H1 (cell line): ENCODE data around the gene GALK1. TPM values are rescaled to one million over a fixed set of nuclear protein-coding genes. Genes with fewer than 3 reads are reported as not detected.

ENCODE experiments used
- CTCF ChIA-PET: fragments of 300-600 bp; sonication (Branson Sonifier 250); formaldehyde crosslinking; loops from one replicate; lab custom pipeline; 2021; ENCODE audit not compliant: partially characterized antibody; lab: Charles Lee
- POLR2A ChIA-PET: fragments of 300-600 bp; sonication (Branson Sonifier 250); formaldehyde crosslinking; loops from one replicate; lab custom pipeline; 2021; ENCODE audit warnings: inconsistent platforms; ENCODE audit not compliant: partially characterized antibody; lab: Charles Lee
- DNase-seq, 2 experiments: peaks; one replicate each; pipeline versions ENCODE4 v3.0.0 to v3.0.0-alpha.2; 2010 to 2022; ENCODE audit warnings: low spot score in 2 of 2, low read depth in 1 of 2, mixed read lengths in 1 of 2
- FAIRE-seq: peaks from 2 replicates; lab custom pipeline; 2011; peaks lifted over from hg19 to GRCh38; lab: Jason Lieb, UNC
- H2AFZ ChIP-seq: 2 replicates; pipeline ENCODE4 v1.8.1; 2012; ENCODE audit warnings: low read length, inconsistent platforms
- H2AK5ac ChIP-seq: 2 replicates; pipeline ENCODE4 v1.6.1; 2013; ENCODE audit warnings: low read depth, low read length
- H2BK120ac ChIP-seq: replicated peaks from 2 replicates; pipeline ENCODE3; 2013; ENCODE audit warnings: low read depth, low read length, inconsistent platforms
- H2BK12ac ChIP-seq: 2 replicates; pipeline ENCODE4 v1.6.1; 2013; ENCODE audit warnings: low read depth, low read length
- H2BK15ac ChIP-seq: 2 replicates; pipeline ENCODE4 v1.6.1; 2013; ENCODE audit warnings: low read length
- H2BK20ac ChIP-seq: 2 replicates; pipeline ENCODE4 v1.6.1; 2013; ENCODE audit warnings: low read length
- H2BK5ac ChIP-seq: 2 replicates; pipeline ENCODE4 v1.6.1; 2013; ENCODE audit warnings: low read depth, low read length
- H3K14ac ChIP-seq: 2 replicates; pipeline ENCODE4 v1.6.1; 2013; ENCODE audit warnings: inconsistent platforms; ENCODE audit not compliant: insufficient read length
- H3K18ac ChIP-seq: 2 replicates; pipeline ENCODE4 v1.6.1; 2013; ENCODE audit warnings: low read length; ENCODE audit errors: extremely low read depth
- H3K23ac ChIP-seq: 2 replicates; pipeline ENCODE4 v1.6.1; 2013; ENCODE audit warnings: inconsistent platforms; ENCODE audit not compliant: insufficient read length
- H3K23me2 ChIP-seq: 2 replicates; pipeline ENCODE4 v1.6.1; 2013; ENCODE audit warnings: low read depth, low read length
- H3K27ac ChIP-seq: 2 replicates; pipeline ENCODE4 v1.6.1; 2011; ENCODE audit warnings: low read depth, low read length, inconsistent platforms
- H3K27me3 ChIP-seq, 4 experiments: replicated peaks in 1 of 4; 1 replicate in 1 of 4; 2 replicates in 3 of 4; pipeline versions ENCODE4 v1.6.1 to v1.8.1; 2011 to 2013; ENCODE audit warnings: low read length in 3 of 4, mild to moderate bottlenecking in 3 of 4, inconsistent platforms in 2 of 4, mixed read lengths in 2 of 4, moderate library complexity in 1 of 4; ENCODE audit not compliant: control insufficient read depth in 3 of 4, insufficient read depth in 3 of 4; ENCODE audit errors: extremely low read depth in 1 of 4
- H3K36me3 ChIP-seq, 4 experiments: 2 replicates each; pipeline versions ENCODE4 v1.6.1 to v1.8.1; 2011 to 2013; ENCODE audit warnings: mild to moderate bottlenecking in 4 of 4, low read length in 3 of 4, moderate library complexity in 2 of 4, control low read depth in 1 of 4, inconsistent platforms in 1 of 4; ENCODE audit not compliant: insufficient read depth in 4 of 4, control insufficient read depth in 2 of 4
- H3K4ac ChIP-seq: replicated peaks from 2 replicates; pipeline ENCODE3; 2013; ENCODE audit warnings: low read length, low read depth, mixed read lengths, inconsistent platforms; ENCODE audit not compliant: insufficient read length
- H3K4me1 ChIP-seq, 4 experiments: replicated peaks in 1 of 4; 1 replicate in 1 of 4; 2 replicates in 3 of 4; pipeline versions ENCODE4 v1.6.1 to v1.8.1; 2011 to 2013; ENCODE audit warnings: low read length in 3 of 4, inconsistent platforms in 2 of 4, mixed read lengths in 1 of 4; ENCODE audit not compliant: insufficient read depth in 4 of 4, control insufficient read depth in 3 of 4
- H3K4me2 ChIP-seq, 2 experiments: 2 replicates each; pipeline versions ENCODE4 v1.6.1 to v1.8.1; 2011 to 2013; ENCODE audit warnings: low read depth in 2 of 2, low read length in 2 of 2, control low read depth in 1 of 2, inconsistent platforms in 1 of 2, mild to moderate bottlenecking in 1 of 2; ENCODE audit not compliant: insufficient read depth in 1 of 2
- H3K4me3 ChIP-seq, 4 experiments: fragments of 200-600, 300-600 bp in 1 of 4; sonication (generic), shearing (Covaris generic), sonication (Bioruptor Twin) in 1 of 4; 2 replicates each; pipeline versions ENCODE4 v1.5.1 to v1.8.1; 2011 to 2016; ENCODE audit warnings: low read length in 4 of 4, low read depth in 3 of 4, control low read depth in 2 of 4, inconsistent platforms in 2 of 4, mild to moderate bottlenecking in 2 of 4, mixed read lengths in 1 of 4, moderate library complexity in 1 of 4; ENCODE audit not compliant: insufficient read depth in 2 of 4; ENCODE audit errors: extremely low read depth in 1 of 4
- H3K56ac ChIP-seq: replicated peaks from 2 replicates; pipeline ENCODE3; 2013; ENCODE audit warnings: low read depth, mild to moderate bottlenecking, mixed read lengths, low read length, inconsistent platforms; ENCODE audit not compliant: insufficient read length
- H3K79me1 ChIP-seq: 2 replicates; pipeline ENCODE4 v1.6.1; 2013; ENCODE audit warnings: low read depth, low read length, control low read depth
- H3K79me2 ChIP-seq, 2 experiments: 2 replicates each; pipeline versions ENCODE4 v1.6.1 to v1.8.1; 2012 to 2013; ENCODE audit warnings: low read length in 2 of 2, mild to moderate bottlenecking in 2 of 2, inconsistent platforms in 1 of 2; ENCODE audit not compliant: insufficient read depth in 2 of 2, control insufficient read depth in 1 of 2
- H3K9ac ChIP-seq, 4 experiments: replicated peaks in 1 of 4; 1 replicate in 1 of 4; 2 replicates in 3 of 4; pipeline versions ENCODE4 v1.6.1 to v1.8.1; 2011 to 2013; ENCODE audit warnings: low read depth in 3 of 4, low read length in 3 of 4, control low read depth in 2 of 4, mild to moderate bottlenecking in 2 of 4, moderate library complexity in 2 of 4, inconsistent platforms in 1 of 4; ENCODE audit errors: extremely low read depth in 1 of 4
- H3K9me3 ChIP-seq, 2 experiments: 2 replicates each; pipeline versions ENCODE4 v1.6.1 to v1.8.1; 2012 to 2013; ENCODE audit warnings: mild to moderate bottlenecking in 2 of 2, moderate library complexity in 2 of 2, control low read depth in 1 of 2, inconsistent platforms in 1 of 2, low read depth in 1 of 2, low read length in 1 of 2, mixed read lengths in 1 of 2; ENCODE audit not compliant: insufficient read depth in 2 of 2
- H4K20me1 ChIP-seq, 2 experiments: replicated peaks in 1 of 2; 2 replicates each; pipeline versions ENCODE3 to v1.8.1; 2011 to 2013; ENCODE audit warnings: inconsistent platforms in 2 of 2, low read length in 2 of 2, mild to moderate bottlenecking in 1 of 2; ENCODE audit not compliant: insufficient read depth in 2 of 2, control insufficient read depth in 1 of 2
- H4K5ac ChIP-seq: 2 replicates; pipeline ENCODE4 v1.6.1; 2013; ENCODE audit warnings: low read length, low read depth, mixed read lengths, inconsistent platforms; ENCODE audit not compliant: insufficient read length
- H4K8ac ChIP-seq: 2 replicates; pipeline ENCODE4 v1.8.0; 2013; ENCODE audit warnings: mild to moderate bottlenecking, moderate library complexity, low read length, inconsistent platforms; ENCODE audit not compliant: insufficient read depth; ENCODE audit errors: extremely low read depth
- H4K91ac ChIP-seq: replicated peaks from 2 replicates; pipeline ENCODE3; 2013; ENCODE audit warnings: low read length, mixed read lengths, inconsistent platforms; ENCODE audit not compliant: insufficient read length
- KDM4A ChIP-seq: IDR thresholded peaks from one replicate; pipeline ENCODE4 v1.7.1; 2012; ENCODE audit warnings: low read depth, mild to moderate bottlenecking, moderate library complexity, low read length, inconsistent platforms; ENCODE audit not compliant: severe bottlenecking
- KDM5A ChIP-seq: fragments of 200-600 bp; IDR thresholded peaks from 2 replicates; pipeline ENCODE4 v1.7.1; 2012; ENCODE audit warnings: mild to moderate bottlenecking, low read length, inconsistent platforms, mixed read lengths
- POLR2A ChIP-seq, 2 experiments: IDR thresholded peaks; 1 replicate in 1 of 2; 2 replicates in 1 of 2; pipeline ENCODE4 v1.6.1; 2011; ENCODE audit warnings: low read depth in 2 of 2, low read length in 2 of 2, mild to moderate bottlenecking in 2 of 2; ENCODE audit errors: control extremely low read depth in 1 of 2
- POLR2AphosphoS5 ChIP-seq: IDR thresholded peaks from 2 replicates; pipeline ENCODE4 v1.6.1; 2011; ENCODE audit warnings: low read depth, low read length
- YY1 ChIP-seq: IDR thresholded peaks from 2 replicates; pipeline ENCODE4 v1.6.1; 2011; ENCODE audit warnings: low read depth, mild to moderate bottlenecking, low read length
- WGBS, 2 experiments: shearing (Covaris generic) in 1 of 2; methylation state at CpG; one replicate each; pipeline versions ENCODE4 v1.1.6 to v1.1.7; 2013 to 2015; ENCODE audit warnings: low lambda C conversion rate in 2 of 2, mixed read lengths in 2 of 2, inconsistent platforms in 1 of 2, low coverage in 1 of 2, missing lambda C conversion rate in 1 of 2; ENCODE audit not compliant: insufficient replicate concordance in 2 of 2, insufficient coverage in 1 of 2, insufficient read length in 1 of 2; ENCODE audit errors: extremely low coverage in 1 of 2, missing lambda C conversion rate in 1 of 2; 5-methylcytosine and 5-hydroxymethylcytosine counted together
- polyA plus RNA-seq, 7 experiments: library from polyadenylated mRNA; depleted of rRNA in 3 of 7; stranded (reverse) in 5 of 7; unstranded in 2 of 7; fragments of >200 nt in 5 of 7; fragments of 200-250 nt in 2 of 7; gene quantifications; 1 replicate in 5 of 7; 2 replicates in 1 of 7; 4 replicates in 1 of 7; pipeline versions ENCODE4 v1.2.1 to v1.2.3, GENCODE V29; 2011 to 2013; ENCODE audit warnings: missing spikeins in 2 of 7, mixed read lengths in 2 of 7
- total RNA-seq: library from RNA; stranded (reverse); fragmentation: NEBNext Ultra II Directional; extraction: Animal tissue kit (Norgen Biotek cat#: 25700); gene quantifications from 2 replicates; pipeline ENCODE4 v1.2.1, GENCODE V29; 2021
- TF ChIP-seq, protein P1 (sequence below): IDR thresholded peaks from 2 replicates; pipeline ENCODE4 v1.6.1; 2011; ENCODE audit warnings: low read depth, mild to moderate bottlenecking, low read length; ENCODE audit not compliant: insufficient read depth

GALK1 gene
- total and polyA plus RNA-seq, 2 of the 8 experiments (the other 6 are each of a cell fraction or from before 2014, with no cell fraction given), result 34.1 to 47.9 TPM

DNA sequence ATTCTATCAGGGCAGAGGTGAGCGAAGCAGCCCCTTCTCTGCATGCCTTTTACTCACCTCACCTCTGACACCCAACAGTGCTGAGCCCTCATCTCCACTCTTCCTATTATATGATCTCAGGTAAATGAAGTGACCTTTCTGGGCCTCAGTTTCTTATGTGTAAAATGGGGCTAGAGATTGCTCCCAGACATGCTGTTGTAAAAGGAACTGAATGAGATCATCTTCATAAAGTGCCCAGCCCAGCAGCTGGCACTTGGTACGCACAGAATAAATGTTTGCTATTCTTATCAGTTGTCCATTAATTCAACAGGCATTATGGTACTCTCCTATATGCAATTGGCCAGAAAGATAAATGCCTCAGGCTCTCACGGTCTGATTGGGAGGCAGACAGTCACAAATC, 4.5 kb upstream of the GALK1 start:
- POLR2A ChIA-PET, result interaction anchor here (1.0 to 4.9 kb wide), 3 partner anchors 9 to 14 kb away, joined by 3 to 47 read pairs (median 9); a partner anchor contains a TSS
- Histone ChIP-seq H3K4me1 (peaks cover 0 to 4% (median 0%) of the 10 kb centered on the region in 4 experiments; a peak in 3 of 7 replicates), H2BK20ac (no peak overlapping the region)
- TF ChIP-seq KDM4A, result no peak
- TF ChIP-seq, protein P1, sequence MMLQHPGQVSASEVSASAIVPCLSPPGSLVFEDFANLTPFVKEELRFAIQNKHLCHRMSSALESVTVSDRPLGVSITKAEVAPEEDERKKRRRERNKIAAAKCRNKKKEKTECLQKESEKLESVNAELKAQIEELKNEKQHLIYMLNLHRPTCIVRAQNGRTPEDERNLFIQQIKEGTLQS, result no peak
- no peak for TF ChIP-seq POLR2AphosphoS5
- no peak for TF ChIP-seq POLR2A (IDR thresholded peaks at IDR 0.05; ENCODE audit: control extremely low read depth in 1 of 2, low read depth in 2 of 2, low read length in 2 of 2)
- TF ChIP-seq KDM5A, result no peak
- no peak for TF ChIP-seq YY1

More for the DNA sequence above, 4.5 kb upstream of the GALK1 start:
- 88% methylated on average over 3 of the region's 3 CpGs; no CpG with 5 or more reads in 1 of the 2 experiments for WGBS, 2 experiments
- Histone ChIP-seq H3K14ac (no peak overlapping the region), H3K9me3 (no peaks in the 10 kb centered on the region), H3K18ac (no peak overlapping the region), H3K36me3 (no peaks in the 10 kb centered on the region), H2BK12ac (no peak overlapping the region), H4K91ac (no peak overlapping the region), H2BK120ac (no peak overlapping the region), H3K9ac (no peak overlapping the region), H3K4me3 (no peak overlapping the region), H3K27me3 (no peaks in the 10 kb centered on the region), H3K4me2 (no peak overlapping the region), H4K20me1 (no peaks in the 10 kb centered on the region), H2BK15ac (no peak overlapping the region), H3K4ac (no peak overlapping the region), H4K5ac (no peak overlapping the region), H2BK5ac (no peak overlapping the region), H2AK5ac (no peak overlapping the region), H3K23me2 (peaks cover 2% of the 10 kb centered on the region; the same call in 1 of the 2 replicates), H3K79me2 (no peaks in the 10 kb centered on the region), H3K79me1 (no peaks in the 10 kb centered on the region), H2AFZ (no peak overlapping the region), H4K8ac (no peak overlapping the region), H3K23ac (no peak overlapping the region), H3K56ac (no peak overlapping the region), H3K27ac (no peak overlapping the region)
- FAIRE-seq (no peak), DNase-seq (no peak)
- CTCF ChIA-PET, result interaction anchor here (0.6 to 21.4 kb wide), 4 partner anchors 12 to 77 kb away, joined by 3 to 359 read pairs (median 4); partner anchors contain the start of gene GALK1
